Cardiac fibroblast (primary cell): ENCODE results near the gene PROSER3.

Source experiments
- DNase-seq, 2 donors: peaks; one replicate each; pipeline versions ENCODE4 v3.0.0 to v3.0.0-alpha.2; 2010; ENCODE audit warnings: low read depth in 2 of 2
- H3K4me3 ChIP-seq, 2 donors: replicated peaks in 1 of 2; 1 replicate in 1 of 2; 2 replicates in 1 of 2; pipeline ENCODE4 v1.5.1; 2011; ENCODE audit warnings: low read depth in 2 of 2, low read length in 2 of 2, mild to moderate bottlenecking in 2 of 2, moderate library complexity in 1 of 2
- TF ChIP-seq, protein P1 (sequence below): IDR thresholded peaks from one replicate; pipeline ENCODE4 v1.5.1; 2011; ENCODE audit warnings: low read depth, mild to moderate bottlenecking, low read length, inconsistent platforms

The PROSER3 gene

DNA sequence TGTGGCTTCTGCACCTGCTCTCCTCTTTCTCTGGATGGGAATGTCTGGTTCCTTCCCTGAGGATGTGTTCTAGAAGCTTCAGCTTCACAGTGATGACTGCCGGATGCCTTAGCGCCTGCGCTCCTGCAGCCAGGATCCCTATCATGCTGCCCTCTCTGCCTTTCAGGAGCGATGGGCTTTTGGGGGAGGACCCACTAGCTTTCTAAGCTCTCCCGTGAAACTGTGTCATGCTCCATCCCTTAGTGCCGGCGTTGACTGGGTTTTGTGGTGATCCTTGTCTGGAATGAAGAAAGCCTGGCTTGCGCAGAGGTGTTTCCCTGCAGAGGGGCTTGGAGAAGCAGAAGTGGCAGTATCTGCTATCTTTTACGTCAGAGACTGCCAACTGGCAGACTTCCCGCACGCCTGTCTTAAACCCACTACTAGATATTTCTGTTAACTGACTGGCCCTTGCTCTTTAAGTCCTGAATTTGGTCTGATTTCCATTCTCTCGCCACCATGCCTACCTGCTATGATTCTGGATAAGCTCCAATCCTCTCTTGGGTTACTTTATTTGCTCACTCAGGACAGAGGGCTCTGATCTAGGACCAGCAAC is 44.0 kb upstream of the PROSER3 start:
- TF ChIP-seq, protein P1, sequence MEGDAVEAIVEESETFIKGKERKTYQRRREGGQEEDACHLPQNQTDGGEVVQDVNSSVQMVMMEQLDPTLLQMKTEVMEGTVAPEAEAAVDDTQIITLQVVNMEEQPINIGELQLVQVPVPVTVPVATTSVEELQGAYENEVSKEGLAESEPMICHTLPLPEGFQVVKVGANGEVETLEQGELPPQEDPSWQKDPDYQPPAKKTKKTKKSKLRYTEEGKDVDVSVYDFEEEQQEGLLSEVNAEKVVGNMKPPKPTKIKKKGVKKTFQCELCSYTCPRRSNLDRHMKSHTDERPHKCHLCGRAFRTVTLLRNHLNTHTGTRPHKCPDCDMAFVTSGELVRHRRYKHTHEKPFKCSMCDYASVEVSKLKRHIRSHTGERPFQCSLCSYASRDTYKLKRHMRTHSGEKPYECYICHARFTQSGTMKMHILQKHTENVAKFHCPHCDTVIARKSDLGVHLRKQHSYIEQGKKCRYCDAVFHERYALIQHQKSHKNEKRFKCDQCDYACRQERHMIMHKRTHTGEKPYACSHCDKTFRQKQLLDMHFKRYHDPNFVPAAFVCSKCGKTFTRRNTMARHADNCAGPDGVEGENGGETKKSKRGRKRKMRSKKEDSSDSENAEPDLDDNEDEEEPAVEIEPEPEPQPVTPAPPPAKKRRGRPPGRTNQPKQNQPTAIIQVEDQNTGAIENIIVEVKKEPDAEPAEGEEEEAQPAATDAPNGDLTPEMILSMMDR, result no peak
- no peak overlapping the region for H3K4me3 ChIP-seq
- DNase-seq, result no peak

DNA sequence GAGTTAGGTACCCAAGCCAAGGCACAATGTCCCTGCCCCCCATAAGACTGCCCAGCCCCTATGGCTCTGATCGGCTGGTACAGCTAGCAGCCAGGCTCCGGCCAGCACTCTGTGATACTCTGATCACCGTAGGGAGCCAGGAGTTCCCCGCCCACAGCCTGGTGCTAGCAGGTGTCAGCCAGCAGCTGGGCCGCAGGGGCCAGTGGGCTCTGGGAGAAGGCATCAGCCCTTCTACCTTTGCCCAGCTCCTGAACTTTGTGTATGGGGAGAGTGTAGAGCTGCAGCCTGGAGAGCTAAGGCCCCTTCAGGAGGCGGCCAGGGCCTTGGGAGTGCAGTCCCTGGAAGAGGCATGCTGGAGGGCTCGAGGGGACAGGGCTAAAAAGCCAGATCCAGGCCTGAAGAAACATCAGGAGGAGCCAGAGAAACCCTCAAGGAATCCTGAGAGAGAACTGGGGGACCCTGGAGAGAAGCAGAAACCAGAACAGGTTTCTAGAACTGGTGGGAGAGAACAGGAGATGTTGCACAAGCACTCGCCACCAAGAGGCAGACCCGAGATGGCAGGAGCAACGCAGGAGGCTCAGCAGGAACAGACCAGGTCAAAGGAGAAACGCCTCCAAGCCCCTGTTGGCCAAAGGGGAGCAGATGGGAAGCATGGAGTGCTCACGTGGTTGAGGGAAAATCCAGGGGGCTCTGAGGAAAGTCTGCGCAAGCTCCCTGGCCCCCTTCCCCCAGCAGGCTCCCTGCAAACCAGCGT is 43.2 kb upstream of the PROSER3 start:
- DNase-seq, result no peak
- H3K4me3 ChIP-seq, result no peak overlapping the region
- TF ChIP-seq, protein P1, result no peak

DNA sequence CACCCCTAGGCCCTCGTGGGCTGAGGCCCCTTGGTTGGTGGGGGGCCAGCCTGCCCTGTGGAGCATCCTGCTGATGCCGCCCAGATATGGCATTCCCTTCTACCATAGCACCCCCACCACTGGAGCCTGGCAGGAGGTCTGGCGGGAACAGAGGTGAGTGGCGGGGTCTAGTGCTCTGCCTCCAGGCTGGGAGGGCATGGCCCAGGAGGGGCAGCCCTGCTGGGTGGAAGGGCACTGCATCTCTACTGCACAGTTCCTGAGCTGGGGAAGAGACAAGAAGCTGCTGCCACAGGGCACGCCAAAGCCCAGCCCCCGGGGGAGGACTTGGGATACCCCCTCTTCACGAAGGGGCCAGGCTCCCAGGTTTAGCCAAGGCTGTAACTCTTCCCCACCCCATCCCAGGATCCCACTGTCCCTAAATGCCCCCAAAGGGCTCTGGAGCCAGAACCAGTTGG is 42.6 kb upstream of the PROSER3 start:
- no peak for DNase-seq
- H3K4me3 ChIP-seq, result no peak overlapping the region
- TF ChIP-seq, protein P1, result no peak

DNA sequence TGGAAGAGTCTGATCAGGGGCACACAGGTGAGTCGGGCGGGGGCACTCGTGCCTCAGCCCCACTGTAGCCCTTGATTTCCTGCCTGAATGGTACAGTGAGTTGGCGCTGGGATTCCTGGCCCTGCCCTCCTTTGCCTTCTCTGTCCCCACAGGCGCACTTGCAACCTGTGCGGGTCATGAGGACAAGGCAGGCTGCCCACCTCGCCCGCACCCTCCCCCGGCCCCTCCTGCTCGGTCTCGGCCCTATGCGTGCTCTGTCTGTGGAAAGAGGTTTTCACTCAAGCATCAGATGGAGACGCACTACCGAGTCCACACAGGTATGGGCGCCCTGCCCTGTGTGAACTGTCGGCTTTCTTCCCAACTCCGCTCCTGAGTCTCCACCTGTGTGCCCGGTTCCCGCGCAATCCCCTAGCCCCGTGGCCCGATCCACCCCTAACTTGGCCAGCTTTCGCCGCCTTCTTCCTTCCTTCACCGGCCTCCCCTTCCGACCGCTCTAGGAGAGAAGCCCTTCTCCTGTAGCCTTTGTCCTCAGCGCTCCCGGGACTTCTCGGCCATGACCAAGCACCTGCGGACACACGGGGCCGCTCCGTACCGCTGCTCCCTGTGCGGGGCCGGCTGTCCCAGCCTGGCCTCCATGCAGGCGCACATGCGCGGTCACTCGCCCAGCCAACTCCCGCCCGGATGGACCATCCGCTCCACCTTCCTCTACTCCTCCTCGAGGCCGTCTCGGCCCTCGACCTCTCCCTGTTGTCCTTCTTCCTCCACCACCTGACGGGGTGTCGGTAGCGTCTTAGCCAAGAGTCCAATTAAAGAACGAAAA is 41.8 kb upstream of the PROSER3 start:
- no peak for DNase-seq
- TF ChIP-seq, protein P1, result no peak
- peak overlapping the region; percentile 60 to 90 for H3K4me3 ChIP-seq

DNA sequence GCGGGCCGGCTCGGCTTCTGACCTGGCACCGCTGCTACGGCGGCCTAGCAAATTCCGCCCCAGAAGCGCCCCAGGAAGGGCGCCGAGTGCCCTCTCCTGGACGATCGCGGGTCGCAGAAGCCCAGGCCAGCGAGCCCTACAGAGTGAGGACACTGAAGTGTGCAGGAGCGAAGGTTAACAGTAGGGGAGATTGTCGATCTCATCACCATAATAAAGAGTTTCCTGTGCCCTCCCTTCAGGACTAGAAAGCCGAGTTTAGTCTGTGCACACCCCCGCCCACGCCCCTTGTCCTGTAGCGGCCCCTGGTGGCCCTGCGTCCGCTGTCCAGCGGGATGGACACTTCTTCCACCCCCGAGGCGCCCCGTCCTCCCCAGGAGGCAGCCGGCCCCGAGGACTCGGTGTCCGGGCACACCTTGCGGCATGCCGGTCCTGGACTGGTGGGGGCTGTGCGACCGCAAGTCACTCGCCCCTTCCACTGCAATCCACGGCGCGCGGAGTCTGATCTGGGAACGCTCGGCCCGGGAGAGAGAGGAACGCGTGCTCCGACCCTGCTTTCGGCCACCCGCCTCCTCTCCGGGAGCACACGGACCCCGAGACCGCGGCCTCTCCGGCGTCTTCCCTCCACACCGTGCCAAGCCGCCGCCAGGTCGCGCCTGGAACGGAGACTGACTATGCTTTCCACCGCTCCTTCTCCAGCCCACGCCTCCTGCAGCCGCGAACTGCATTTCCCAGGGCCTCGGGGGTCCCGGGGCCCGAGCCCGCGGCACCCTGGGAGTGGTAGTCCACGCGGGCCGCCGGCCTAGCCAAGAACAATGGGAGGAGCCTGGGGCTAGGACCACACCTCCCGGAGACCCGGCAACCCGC is 40.9 kb upstream of the PROSER3 start:
- DNase-seq, result peak; percentile 84 to 94
- TF ChIP-seq, protein P1, result peak; percentile 79
- H3K4me3 ChIP-seq, result peak overlapping the region; percentile 60 to 90

DNA sequence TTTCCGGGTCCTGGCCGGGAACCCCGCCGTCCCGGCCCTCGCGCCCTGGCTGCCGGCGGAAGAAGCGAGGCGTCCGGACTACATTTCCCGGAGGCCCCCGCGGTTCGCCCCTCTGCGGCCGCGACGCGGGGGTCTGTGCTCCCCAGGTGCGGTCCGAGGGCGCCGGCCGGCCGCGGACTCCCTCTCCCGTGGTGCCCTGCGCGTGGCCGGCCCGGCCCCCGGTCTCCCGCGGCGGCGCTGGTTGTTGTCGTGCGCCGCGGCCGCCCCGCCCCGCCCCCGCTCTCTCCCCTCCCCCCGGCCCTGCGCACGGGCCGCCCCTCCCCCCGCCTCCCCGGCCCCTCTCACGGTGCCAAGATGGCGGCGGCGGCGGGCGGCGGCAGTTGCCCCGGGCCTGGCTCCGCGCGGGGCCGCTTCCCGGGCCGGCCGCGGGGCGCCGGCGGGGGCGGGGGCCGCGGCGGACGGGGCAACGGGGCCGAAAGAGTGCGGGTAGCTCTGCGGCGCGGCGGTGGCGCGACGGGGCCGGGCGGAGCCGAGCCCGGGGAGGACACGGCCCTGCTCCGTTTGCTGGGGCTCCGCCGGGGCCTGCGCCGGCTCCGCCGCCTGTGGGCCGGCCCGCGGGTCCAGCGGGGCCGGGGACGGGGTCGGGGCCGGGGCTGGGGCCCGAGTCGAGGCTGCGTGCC is 40.2 kb upstream of the PROSER3 start, which contains the start of gene KMT2B:
Gene KMT2B (plus strand): TSS at position 339 of the 680 bp plus-strand sequence. CDS start 16 bp downstream, at position 355.
- peak in 1 of 2 donors; percentile 98 for DNase-seq
- H3K4me3 ChIP-seq, result peak within 1 kb of the TSS; percentile 60 to 90
- TF ChIP-seq, protein P1, result no peak
